Keratinocyte (primary cell): ENCODE measurements around the gene GYPE. TPM values are rescaled to one million over a fixed set of nuclear protein-coding genes. Genes with fewer than 3 reads are reported as not detected.
"Not testable (repeated sequence)": the region's sequence is repeated elsewhere in the genome, so short reads cannot be mapped to it uniquely, and the experiment has no call there.

Experiments used
- DNase-seq: peaks from one replicate; pipeline ENCODE4 v3.0.0-alpha.2; 2011; ENCODE audit warnings: low read depth, missing footprints, low spot score
- FAIRE-seq: peaks from 2 replicates; lab custom pipeline; 2011; peaks lifted over from hg19 to GRCh38; lab: Jason Lieb, UNC
- H2AFZ ChIP-seq: 2 replicates; pipeline ENCODE4 v1.6.0; 2012; ENCODE audit warnings: low read length, control low read depth, inconsistent platforms; ENCODE audit not compliant: control insufficient read depth
- H3K27ac ChIP-seq: 2 replicates; pipeline ENCODE4 v1.5.1; 2011; ENCODE audit warnings: low read length; ENCODE audit not compliant: control insufficient read depth, insufficient read depth
- H3K27me3 ChIP-seq: 3 replicates; pipeline ENCODE4 v1.6.0; 2011; ENCODE audit warnings: low read length; ENCODE audit not compliant: control insufficient read depth, insufficient read depth; ENCODE audit errors: extremely low read depth
- H3K36me3 ChIP-seq, 2 experiments: 2 replicates in 1 of 2; 3 replicates in 1 of 2; pipeline ENCODE4 v1.5.1; 2011; ENCODE audit warnings: low read length in 2 of 2, mild to moderate bottlenecking in 1 of 2; ENCODE audit not compliant: control insufficient read depth in 2 of 2, insufficient read depth in 2 of 2; ENCODE audit errors: extremely low read depth in 1 of 2
- H3K4me1 ChIP-seq: 3 replicates; pipeline ENCODE4 v1.5.1; 2011; ENCODE audit warnings: low read length; ENCODE audit not compliant: control insufficient read depth, insufficient read depth; ENCODE audit errors: extremely low read depth
- H3K4me2 ChIP-seq: 3 replicates; pipeline ENCODE4 v1.6.0; 2011; ENCODE audit warnings: low read depth, low read length; ENCODE audit not compliant: control insufficient read depth, insufficient read depth; ENCODE audit errors: extremely low read depth
- H3K4me3 ChIP-seq, 3 experiments: fragments of 200-600 bp in 1 of 3; sonication (generic) in 1 of 3; 2 replicates in 2 of 3; 3 replicates in 1 of 3; pipeline ENCODE4 v1.5.1; 2011 to 2016; ENCODE audit warnings: low read length in 3 of 3, mild to moderate bottlenecking in 3 of 3, control low read depth in 2 of 3, inconsistent platforms in 1 of 3, low read depth in 1 of 3, mixed read lengths in 1 of 3, mixed run types in 1 of 3, moderate library complexity in 1 of 3; ENCODE audit not compliant: control insufficient read depth in 2 of 3, insufficient read depth in 2 of 3; ENCODE audit errors: extremely low read depth in 1 of 3
- H3K79me2 ChIP-seq: 2 replicates; pipeline ENCODE4 v1.6.0; 2012; ENCODE audit warnings: low read length; ENCODE audit not compliant: control insufficient read depth, insufficient read depth
- H3K9ac ChIP-seq: 3 replicates; pipeline ENCODE4 v1.6.0; 2011; ENCODE audit warnings: low read length; ENCODE audit not compliant: control insufficient read depth, insufficient read depth; ENCODE audit errors: extremely low read depth
- H3K9me1 ChIP-seq: 3 replicates; pipeline ENCODE4 v1.6.0; 2011; ENCODE audit warnings: low read length; ENCODE audit not compliant: control insufficient read depth, insufficient read depth; ENCODE audit errors: extremely low read depth
- H3K9me3 ChIP-seq: 2 replicates; pipeline ENCODE4 v1.5.1; 2012; ENCODE audit warnings: low read depth, low read length; ENCODE audit not compliant: control insufficient read depth
- H4K20me1 ChIP-seq: 3 replicates; pipeline ENCODE4 v1.6.0; 2011; ENCODE audit warnings: low read length; ENCODE audit not compliant: control insufficient read depth, insufficient read depth; ENCODE audit errors: extremely low read depth
- EZH2 ChIP-seq: IDR thresholded peaks from one replicate; pipeline ENCODE4 v1.6.1; 2012; ENCODE audit warnings: inconsistent platforms, mild to moderate bottlenecking, low read length, moderate library complexity
- dilution Hi-C: fragments of 300-500 bp; cut with MboI; formaldehyde crosslinking; loops from one replicate; pipeline ENCODE4 v1.7.0; 2020; ENCODE audit warnings: low sequenced_read_pairs; ENCODE audit not compliant: extremely low pct_ligation_motif_present
- polyA plus RNA-seq, 5 experiments: library from polyadenylated mRNA; depleted of rRNA in 3 of 5; stranded (reverse) in 3 of 5; stranded (forward) in 1 of 5; unstranded in 1 of 5; fragments of >200 nt; gene quantifications; 1 replicate in 1 of 5; 2 replicates in 3 of 5; 3 replicates in 1 of 5; pipeline versions ENCODE4 v1.2.1 to v1.2.3, GENCODE V29; 2011 to 2012; ENCODE audit warnings: missing spikeins in 2 of 5, low read depth in 1 of 5, low replicate concordance in 1 of 5
- TF ChIP-seq, protein P1 (sequence below), 3 experiments: IDR thresholded peaks in 1 of 3; conservative IDR thresholded peaks in 1 of 3; optimal IDR thresholded peaks in 1 of 3; 2 replicates in 2 of 3; 3 replicates in 1 of 3; pipeline versions ENCODE3 to v1.5.1; 2011; ENCODE audit warnings: low read length in 3 of 3, mild to moderate bottlenecking in 3 of 3, moderate library complexity in 2 of 3, control low read depth in 1 of 3, inconsistent platforms in 1 of 3; ENCODE audit not compliant: insufficient read depth in 2 of 3; ENCODE audit errors: extremely low read depth in 1 of 3

The GYPE gene
- polyA plus RNA-seq, 1 donor (not counting 4 experiments of a cell fraction or from before 2014, with no cell fraction given) = not detected

DNA sequence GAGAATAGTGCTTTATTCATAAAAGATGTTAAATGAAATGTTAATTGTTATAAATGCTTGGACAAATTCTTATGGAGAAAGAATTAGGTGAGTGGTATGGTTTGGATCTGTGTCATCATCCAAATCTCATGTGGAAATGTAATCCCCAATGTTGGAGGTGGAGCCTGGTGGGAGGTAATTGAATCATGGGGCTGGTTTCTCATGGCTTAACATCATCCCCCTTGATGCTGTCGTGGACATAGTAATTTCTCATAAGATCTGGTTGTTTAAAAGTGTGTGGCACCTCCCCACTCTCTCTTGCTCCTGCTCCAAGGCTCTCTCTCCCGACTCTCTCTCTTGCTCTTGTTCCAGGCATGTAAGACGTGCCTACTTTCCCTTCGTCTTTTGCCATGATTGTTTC is 22.5 kb downstream of the GYPE start:
- no peak overlapping the region for H3K27ac ChIP-seq
- no peaks in the 10 kb centered on the region for H3K9me3 ChIP-seq
- H4K20me1 ChIP-seq = no peaks in the 10 kb centered on the region
- H3K36me3 ChIP-seq = no peaks in the 10 kb centered on the region
- H3K4me2 ChIP-seq = no peak overlapping the region
- DNase-seq (no peak), FAIRE-seq (no peak)
- no peak overlapping the region for H3K4me3 ChIP-seq
- H3K9me1 ChIP-seq = no peaks in the 10 kb centered on the region
- H3K27me3 ChIP-seq = no peaks in the 10 kb centered on the region
- H3K4me1 ChIP-seq = no peaks in the 10 kb centered on the region
- dilution Hi-C loops = no loop called here
- no peaks in the 10 kb centered on the region for H3K79me2 ChIP-seq
- no peak for TF ChIP-seq EZH2
- TF ChIP-seq, protein P1, sequence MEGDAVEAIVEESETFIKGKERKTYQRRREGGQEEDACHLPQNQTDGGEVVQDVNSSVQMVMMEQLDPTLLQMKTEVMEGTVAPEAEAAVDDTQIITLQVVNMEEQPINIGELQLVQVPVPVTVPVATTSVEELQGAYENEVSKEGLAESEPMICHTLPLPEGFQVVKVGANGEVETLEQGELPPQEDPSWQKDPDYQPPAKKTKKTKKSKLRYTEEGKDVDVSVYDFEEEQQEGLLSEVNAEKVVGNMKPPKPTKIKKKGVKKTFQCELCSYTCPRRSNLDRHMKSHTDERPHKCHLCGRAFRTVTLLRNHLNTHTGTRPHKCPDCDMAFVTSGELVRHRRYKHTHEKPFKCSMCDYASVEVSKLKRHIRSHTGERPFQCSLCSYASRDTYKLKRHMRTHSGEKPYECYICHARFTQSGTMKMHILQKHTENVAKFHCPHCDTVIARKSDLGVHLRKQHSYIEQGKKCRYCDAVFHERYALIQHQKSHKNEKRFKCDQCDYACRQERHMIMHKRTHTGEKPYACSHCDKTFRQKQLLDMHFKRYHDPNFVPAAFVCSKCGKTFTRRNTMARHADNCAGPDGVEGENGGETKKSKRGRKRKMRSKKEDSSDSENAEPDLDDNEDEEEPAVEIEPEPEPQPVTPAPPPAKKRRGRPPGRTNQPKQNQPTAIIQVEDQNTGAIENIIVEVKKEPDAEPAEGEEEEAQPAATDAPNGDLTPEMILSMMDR (optimal IDR thresholded peaks at IDR 0.05 in 1 of 3, IDR thresholded peaks at IDR 0.05 in 1 of 3, conservative IDR thresholded peaks at IDR 0.05 in 1 of 3; ENCODE audit: extremely low read depth in 1 of 3, insufficient read depth in 2 of 3, low read length in 3 of 3) = no peak
- H3K9ac ChIP-seq = no peak overlapping the region
- no peak overlapping the region for H2AFZ ChIP-seq

DNA sequence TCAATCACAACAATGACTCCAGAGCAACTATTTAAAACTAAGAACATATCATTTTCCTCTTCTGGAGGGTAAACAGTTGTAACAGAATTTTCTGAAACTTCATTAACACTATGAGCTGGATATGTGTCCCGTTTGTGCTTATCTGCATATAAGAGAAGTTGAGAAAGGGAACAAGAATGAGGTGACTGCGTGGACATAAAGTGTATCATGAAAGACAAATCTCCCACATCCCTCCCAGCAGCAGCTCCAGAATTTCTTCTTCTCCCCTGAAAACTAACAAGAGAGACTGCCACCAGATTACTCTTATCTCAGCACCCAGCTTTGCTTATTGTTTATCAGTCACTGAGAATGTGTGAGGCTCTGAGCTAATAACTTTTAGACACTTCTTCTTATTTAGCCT is 25.8 kb downstream of the GYPE start:
- H3K27me3 ChIP-seq, H3K4me2 ChIP-seq, H3K9me3 ChIP-seq, dilution Hi-C loops, H3K4me1 ChIP-seq, H3K27ac ChIP-seq, H3K9me1 ChIP-seq, H3K79me2 ChIP-seq, DNase-seq, H4K20me1 ChIP-seq, H2AFZ ChIP-seq, H3K4me3 ChIP-seq, FAIRE-seq, H3K9ac ChIP-seq, H3K36me3 ChIP-seq: not testable (repeated sequence)

DNA sequence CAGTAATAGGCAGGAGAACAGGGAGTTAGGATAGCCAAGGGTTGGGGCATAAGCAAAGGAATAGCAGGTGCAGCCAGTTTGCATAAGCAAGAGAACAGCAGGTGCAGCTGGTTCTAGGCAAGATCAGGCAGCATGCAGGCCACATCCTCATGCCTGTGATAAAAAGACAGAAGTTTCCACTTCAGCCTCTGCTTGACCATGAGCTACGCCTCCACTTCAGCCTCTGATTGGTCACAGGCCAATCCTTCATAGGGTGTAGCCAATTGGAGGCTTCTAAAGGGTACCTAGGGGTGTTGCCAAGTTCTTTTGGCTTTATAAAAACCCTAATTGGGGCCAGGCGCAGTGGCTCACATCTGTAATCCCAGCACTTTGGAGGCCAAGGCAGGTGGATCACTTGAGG is 30.0 kb downstream of the GYPE start:
- H3K9me3 ChIP-seq, H3K9me1 ChIP-seq, H3K27ac ChIP-seq, H4K20me1 ChIP-seq, H3K27me3 ChIP-seq, dilution Hi-C loops, H3K79me2 ChIP-seq, H3K4me2 ChIP-seq, H3K9ac ChIP-seq, H2AFZ ChIP-seq, DNase-seq, FAIRE-seq, H3K36me3 ChIP-seq, H3K4me3 ChIP-seq, H3K4me1 ChIP-seq: not testable (repeated sequence)

DNA sequence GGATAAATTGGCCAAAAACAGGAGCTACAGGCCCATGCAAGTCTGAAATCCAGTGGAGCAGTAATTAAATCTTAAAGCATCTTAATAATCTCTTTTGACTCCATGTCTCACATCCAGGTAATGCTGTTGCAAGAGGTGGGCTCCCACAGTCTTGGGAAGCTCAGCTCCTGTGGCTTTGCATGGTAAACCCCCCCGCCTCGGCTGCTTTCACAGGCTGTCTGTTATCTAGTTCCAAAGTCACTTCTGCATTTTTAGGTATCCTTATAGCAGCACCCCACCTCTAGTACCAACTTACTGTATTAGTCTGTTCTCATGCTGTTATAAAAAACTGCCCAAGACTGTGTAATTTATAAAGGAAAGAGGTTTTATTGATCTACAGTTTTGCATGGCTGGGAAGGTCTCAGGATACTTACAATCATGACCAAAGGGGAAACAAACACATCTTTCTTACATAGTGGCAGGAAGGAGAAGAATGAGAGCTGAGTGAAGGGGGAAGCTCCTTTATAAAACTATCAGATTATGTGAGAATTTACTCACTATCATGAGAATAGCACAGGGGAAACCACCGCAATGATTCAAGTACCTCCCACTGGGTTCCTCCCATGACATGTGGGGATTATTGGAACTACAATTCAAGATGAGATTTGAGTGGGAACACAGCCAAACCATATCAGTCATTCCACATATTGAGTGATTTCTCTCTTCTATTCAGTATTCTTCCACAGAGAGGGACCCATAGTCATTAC is 34.7 kb downstream of the GYPE start:
- H3K27me3 ChIP-seq, H3K9me1 ChIP-seq, H3K36me3 ChIP-seq, H3K9ac ChIP-seq, H3K27ac ChIP-seq, H3K9me3 ChIP-seq, H3K4me2 ChIP-seq, dilution Hi-C loops, H3K4me1 ChIP-seq, H4K20me1 ChIP-seq, DNase-seq, H2AFZ ChIP-seq, H3K4me3 ChIP-seq, FAIRE-seq, H3K79me2 ChIP-seq: not testable (repeated sequence)
